HCT116 (cell line): Measurements from ENCODE around the gene ATP6V0C. TPM values are rescaled to one million over a fixed set of nuclear protein-coding genes. Genes with fewer than 3 reads are reported as not detected.

Source experiments
- ATAC-seq: fragments of 200-7000 bp; cut with Tn5 transposase; 2 replicates; pipeline ENCODE4 v1.9.1; 2020; ENCODE audit warnings: mild to moderate bottlenecking, moderate library complexity
- BruUV-seq: library from RNA; stranded (reverse); fragments of 400-500 nt; replicated peaks from 2 replicates; lab custom pipeline; 2021; lab: Mats Ljungman, UMichigan
- CTCF ChIA-PET: fragments of 300-600 bp; sonication (Branson Sonifier 250); formaldehyde crosslinking; loops from one replicate; lab custom pipeline; 2021; ENCODE audit warnings: antibody characterized with exemption; lab: Charles Lee
- POLR2A ChIA-PET: fragments of 300-600, 350-600 bp; sonication (Branson Sonifier 250); formaldehyde crosslinking; loops from one replicate; lab custom pipeline; 2021; ENCODE audit warnings: antibody characterized with exemption; lab: Charles Lee
- RAD21 ChIA-PET, 2 experiments: fragments of 300-600 bp; sonication (Branson Sonifier 250); formaldehyde crosslinking; loops; one replicate each; lab custom pipeline; 2023; ENCODE audit warnings: low total read pairs in 2 of 2; ENCODE audit not compliant: uncharacterized antibody in 2 of 2, unreplicated experiment in 2 of 2, low non-redundant PET in 1 of 2; lab: Charles Lee
- DNase-seq: peaks from one replicate; pipeline ENCODE4 v3.0.0-alpha.2; 2010; ENCODE audit warnings: low read depth, low spot score
- H2AFZ ChIP-seq: fragments of 200-600 bp; shearing (Covaris generic), sonication (generic); 2 replicates; pipeline ENCODE4 v1.6.1; 2017; ENCODE audit warnings: low read depth, mixed run types, mixed read lengths, antibody characterized with exemption, low read length; ENCODE audit not compliant: poor library complexity, severe bottlenecking
- H3K27ac ChIP-seq: 2 replicates; pipeline ENCODE4 v1.5.1; 2012; ENCODE audit warnings: low read depth, low read length
- H3K27me3 ChIP-seq: fragments of 200-600 bp; sonication (generic); 2 replicates; pipeline ENCODE4 v1.6.1; 2016; ENCODE audit warnings: mixed run types, low read length, mixed read lengths; ENCODE audit not compliant: insufficient read depth
- H3K36me3 ChIP-seq, 2 experiments: fragments of 200-500 bp in 1 of 2; fragments of 200-600 bp in 1 of 2; sonication (Bioruptor generic) in 1 of 2; sonication (generic) in 1 of 2; 2 replicates each; pipeline versions ENCODE4 v1.5.1 to v1.6.1; 2014 to 2016; ENCODE audit warnings: low read length in 2 of 2, inconsistent platforms in 1 of 2, mixed read lengths in 1 of 2, mixed run types in 1 of 2; ENCODE audit not compliant: insufficient read depth in 2 of 2, control insufficient read depth in 1 of 2
- H3K4me1 ChIP-seq, 2 experiments: fragments of 200-600 bp in 1 of 2; sonication (generic) in 1 of 2; 2 replicates each; pipeline versions ENCODE4 v1.5.1 to v1.6.1; 2012 to 2017; ENCODE audit warnings: low read length in 2 of 2, inconsistent platforms in 1 of 2, mild to moderate bottlenecking in 1 of 2, mixed read lengths in 1 of 2, mixed run types in 1 of 2, moderate library complexity in 1 of 2; ENCODE audit not compliant: insufficient read depth in 2 of 2, control insufficient read depth in 1 of 2
- H3K4me2 ChIP-seq: fragments of 200-600 bp; sonication (generic); 2 replicates; pipeline ENCODE4 v1.6.1; 2017; ENCODE audit warnings: mixed run types, low read length, mixed read lengths
- H3K4me3 ChIP-seq, 2 experiments: fragments of 200-600 bp in 1 of 2; sonication (generic) in 1 of 2; replicated peaks in 1 of 2; 2 replicates each; pipeline ENCODE4 v1.5.1; 2011 to 2016; ENCODE audit warnings: low read length in 2 of 2, control low read depth in 1 of 2, low read depth in 1 of 2, mild to moderate bottlenecking in 1 of 2, mixed read lengths in 1 of 2, mixed run types in 1 of 2
- H3K79me2 ChIP-seq: fragments of 200-600 bp; sonication (generic); 2 replicates; pipeline ENCODE4 v1.6.1; 2017; ENCODE audit warnings: mild to moderate bottlenecking, mixed run types, low read length, moderate library complexity, mixed read lengths; ENCODE audit not compliant: insufficient read depth
- H3K9ac ChIP-seq: fragments of 200-600 bp; sonication (generic); 2 replicates; pipeline ENCODE4 v1.6.1; 2016; ENCODE audit warnings: low read length, mixed read lengths
- H3K9me2 ChIP-seq: fragments of 200-600 bp; sonication (generic), shearing (Covaris generic); 2 replicates; pipeline ENCODE4 v1.6.1; 2017; ENCODE audit warnings: mixed run types, mild to moderate bottlenecking, moderate library complexity; ENCODE audit not compliant: insufficient read depth
- H3K9me3 ChIP-seq, 2 experiments: fragments of 200-500 bp in 1 of 2; fragments of 200-600 bp in 1 of 2; sonication (Bioruptor generic) in 1 of 2; sonication (generic) in 1 of 2; 2 replicates each; pipeline ENCODE4 v1.6.1; 2014 to 2017; ENCODE audit warnings: low read length in 2 of 2, mixed read lengths in 2 of 2, inconsistent platforms in 1 of 2, low read depth in 1 of 2, mild to moderate bottlenecking in 1 of 2, mixed run types in 1 of 2, moderate library complexity in 1 of 2; ENCODE audit not compliant: control insufficient read depth in 1 of 2, insufficient read depth in 1 of 2
- H4K20me1 ChIP-seq: fragments of 200-600 bp; sonication (generic), shearing (Covaris generic); 2 replicates; pipeline ENCODE4 v1.6.1; 2017; ENCODE audit warnings: mixed run types, mild to moderate bottlenecking, moderate library complexity; ENCODE audit not compliant: insufficient read depth
- CBX3 ChIP-seq: IDR thresholded peaks from 2 replicates; pipeline ENCODE4 v1.6.1; 2012; ENCODE audit warnings: low read depth
- EZH2 ChIP-seq: fragments of 200-600 bp; sonication (generic); IDR thresholded peaks from 2 replicates; pipeline ENCODE4 v1.6.1; 2017; ENCODE audit warnings: antibody characterized with exemption, mixed run types
- JUND ChIP-seq: IDR thresholded peaks from 2 replicates; pipeline ENCODE4 v1.6.1; 2012
- SIN3A ChIP-seq: IDR thresholded peaks from 2 replicates; pipeline ENCODE4 v1.6.1; 2012; ENCODE audit warnings: low read depth
- ZFX ChIP-seq: fragments of 450-650 bp; IDR thresholded peaks from 2 replicates; pipeline ENCODE4 v1.6.1; 2017
- intact Hi-C: fragments of 100-400 bp; cut with micrococcal nuclease; formaldehyde crosslinking; loops from 2 replicates; pipeline ENCODE4 v1.10.0; 2022
- total RNA-seq: library from RNA; stranded (reverse); gene quantifications from one replicate; pipeline ENCODE4 v1.2.1, GENCODE V29; 2021; ENCODE audit not compliant: unreplicated experiment
- TF ChIP-seq, protein P1 (sequence below), 3 experiments: fragments of 200-600 bp in 1 of 3; sonication (generic) in 1 of 3; IDR thresholded peaks in 2 of 3; conservative IDR thresholded peaks in 1 of 3; 2 replicates each; pipeline ENCODE4 v1.5.1; 2012 to 2017; ENCODE audit warnings: low read depth in 2 of 3, low read length in 2 of 3, antibody characterized with exemption in 1 of 3, borderline replicate concordance in 1 of 3, control low read depth in 1 of 3, mild to moderate bottlenecking in 1 of 3, mixed read lengths in 1 of 3, mixed run types in 1 of 3, moderate library complexity in 1 of 3; ENCODE audit not compliant: insufficient read depth in 1 of 3

ATP6V0C gene
- total RNA-seq, 1 experiment from 2014 or later = 187 TPM

DNA sequence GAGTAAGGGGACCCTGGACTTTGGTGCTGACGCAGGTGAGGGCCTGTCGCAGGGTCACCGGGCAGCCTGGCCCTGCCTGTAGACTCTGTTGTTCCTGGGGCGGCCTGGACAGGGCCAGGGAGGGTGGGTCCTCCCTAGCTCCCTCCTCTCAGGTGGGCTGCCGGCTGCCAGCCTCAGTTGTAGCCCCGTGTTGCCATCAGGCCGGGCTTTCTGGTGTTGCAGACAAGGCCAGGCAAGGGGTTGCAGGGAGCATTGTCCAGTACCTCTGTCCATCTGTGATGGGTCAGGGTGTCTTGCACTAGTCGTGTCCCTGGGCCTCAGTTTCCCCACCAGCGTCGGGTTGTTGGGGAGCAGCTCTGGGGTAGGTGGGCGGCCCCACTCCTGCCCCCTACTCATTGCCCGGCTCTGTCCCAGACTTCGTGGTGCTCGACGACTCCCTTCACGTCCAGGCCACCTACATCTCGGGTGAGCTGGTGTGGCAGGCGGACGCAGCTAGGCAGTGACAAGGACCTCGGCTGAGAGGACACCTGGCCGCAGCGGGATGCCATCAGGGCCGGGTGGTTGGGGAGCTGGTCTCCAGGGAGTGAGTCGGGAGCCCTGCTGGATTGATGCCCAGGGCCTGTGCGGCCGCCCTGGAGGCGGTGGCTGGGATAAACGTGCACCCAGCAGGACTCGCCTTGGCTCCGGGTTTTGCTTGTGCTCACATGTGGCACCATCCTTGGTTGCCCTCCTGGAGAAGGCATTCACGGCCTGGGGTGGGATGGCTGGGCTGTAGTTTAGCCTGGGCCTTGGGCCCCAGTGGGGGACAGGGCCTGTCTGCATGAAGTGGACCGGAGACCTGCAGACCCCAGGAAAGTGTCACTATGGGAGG is 15.5 kb downstream of the ATP6V0C start:
- peaks cover 6% of the 10 kb centered on the region for H3K79me2 ChIP-seq
- H4K20me1 ChIP-seq = no peaks in the 10 kb centered on the region
- intact Hi-C loops = no loop called here
- no peaks in the 10 kb centered on the region for H3K9me3 ChIP-seq
- DNase-seq (no peak), ATAC-seq (no peak)
- H3K36me3 ChIP-seq = peaks cover 9 to 29% of the 10 kb centered on the region in 2 experiments; a peak in 3 of 4 replicates
- H3K9me2 ChIP-seq = no peaks in the 10 kb centered on the region
- H3K4me3 ChIP-seq = no peak overlapping the region
- BruUV-seq = no TSS peak
- ChIA-PET CTCF (no interaction called here), RAD21 (no interaction called here), POLR2A (no interaction called here)
- H3K27ac ChIP-seq = no peak overlapping the region
- no peaks in the 10 kb centered on the region for H3K27me3 ChIP-seq
- no peak overlapping the region for H3K4me2 ChIP-seq
- H2AFZ ChIP-seq = no peak overlapping the region
- TF ChIP-seq JUND (no peak), EZH2 (no peak), CBX3 (no peak), SIN3A (no peak), ZFX (no peak)
- TF ChIP-seq, protein P1, sequence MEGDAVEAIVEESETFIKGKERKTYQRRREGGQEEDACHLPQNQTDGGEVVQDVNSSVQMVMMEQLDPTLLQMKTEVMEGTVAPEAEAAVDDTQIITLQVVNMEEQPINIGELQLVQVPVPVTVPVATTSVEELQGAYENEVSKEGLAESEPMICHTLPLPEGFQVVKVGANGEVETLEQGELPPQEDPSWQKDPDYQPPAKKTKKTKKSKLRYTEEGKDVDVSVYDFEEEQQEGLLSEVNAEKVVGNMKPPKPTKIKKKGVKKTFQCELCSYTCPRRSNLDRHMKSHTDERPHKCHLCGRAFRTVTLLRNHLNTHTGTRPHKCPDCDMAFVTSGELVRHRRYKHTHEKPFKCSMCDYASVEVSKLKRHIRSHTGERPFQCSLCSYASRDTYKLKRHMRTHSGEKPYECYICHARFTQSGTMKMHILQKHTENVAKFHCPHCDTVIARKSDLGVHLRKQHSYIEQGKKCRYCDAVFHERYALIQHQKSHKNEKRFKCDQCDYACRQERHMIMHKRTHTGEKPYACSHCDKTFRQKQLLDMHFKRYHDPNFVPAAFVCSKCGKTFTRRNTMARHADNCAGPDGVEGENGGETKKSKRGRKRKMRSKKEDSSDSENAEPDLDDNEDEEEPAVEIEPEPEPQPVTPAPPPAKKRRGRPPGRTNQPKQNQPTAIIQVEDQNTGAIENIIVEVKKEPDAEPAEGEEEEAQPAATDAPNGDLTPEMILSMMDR (IDR thresholded peaks at IDR 0.05 in 2 of 3, conservative IDR thresholded peaks at IDR 0.05 in 1 of 3; ENCODE audit: borderline replicate concordance in 1 of 3, insufficient read depth in 1 of 3, low read depth in 2 of 3, low read length in 2 of 3) = peak in 2 of 3 experiments; percentile 7 to 38; a peak in 1 of 6 replicates
- no peak overlapping the region for H3K9ac ChIP-seq
- peaks cover 6 to 29% of the 10 kb centered on the region in 2 experiments; a peak in 3 of 4 replicates for H3K4me1 ChIP-seq
